Right forelimb (tissue), 1 donor: ENCODE measurements around the gene TLCD3B.
A peak's percentile ranks its signal among the peaks of the same experiment; 100 is the strongest.

Source experiments
- DNase-seq: peaks from one replicate; pipeline ENCODE4 v3.0.0-alpha.2; 2018

TLCD3B gene, protein sequence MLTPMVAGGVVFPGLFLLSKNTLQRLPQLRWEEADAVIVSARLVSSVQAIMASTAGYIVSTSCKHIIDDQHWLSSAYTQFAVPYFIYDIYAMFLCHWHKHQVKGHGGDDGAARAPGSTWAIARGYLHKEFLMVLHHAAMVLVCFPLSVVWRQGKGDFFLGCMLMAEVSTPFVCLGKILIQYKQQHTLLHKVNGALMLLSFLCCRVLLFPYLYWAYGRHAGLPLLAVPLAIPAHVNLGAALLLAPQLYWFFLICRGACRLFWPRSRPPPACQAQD

DNA sequence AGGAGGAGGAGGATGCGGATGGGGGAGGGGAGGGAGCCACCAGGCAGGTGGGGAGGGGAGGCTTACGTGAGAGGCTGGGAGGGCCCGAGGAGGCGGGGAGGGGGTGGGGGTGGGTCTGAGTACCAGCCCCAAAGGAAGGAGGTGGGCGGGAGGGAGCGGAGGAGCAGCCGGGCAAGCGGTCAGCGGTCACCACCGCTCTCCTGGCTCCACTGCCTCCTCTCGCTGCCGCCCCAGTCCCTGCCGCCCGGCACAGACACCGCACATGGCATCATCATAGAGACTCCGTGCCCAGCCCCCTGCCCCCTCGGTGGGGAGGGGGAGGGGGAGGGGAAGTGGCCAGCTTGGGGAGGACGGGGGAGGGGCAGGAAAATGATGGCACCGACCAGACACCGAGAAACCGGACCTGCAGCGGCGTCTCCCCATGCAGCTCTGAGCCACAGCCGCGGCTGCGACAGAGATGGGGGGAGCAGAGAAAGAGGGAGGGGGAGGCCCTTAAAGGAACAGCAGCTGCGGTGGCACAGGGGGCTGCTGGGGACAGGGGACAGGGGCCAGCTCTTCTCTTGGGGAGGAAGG, at the start of gene TLCD3B:
TLCD3B (minus strand) TSS at position 431 of the 573 bp plus-strand sequence. CDS start 744 bp downstream, outside the sequence.
- no peak for DNase-seq

DNA sequence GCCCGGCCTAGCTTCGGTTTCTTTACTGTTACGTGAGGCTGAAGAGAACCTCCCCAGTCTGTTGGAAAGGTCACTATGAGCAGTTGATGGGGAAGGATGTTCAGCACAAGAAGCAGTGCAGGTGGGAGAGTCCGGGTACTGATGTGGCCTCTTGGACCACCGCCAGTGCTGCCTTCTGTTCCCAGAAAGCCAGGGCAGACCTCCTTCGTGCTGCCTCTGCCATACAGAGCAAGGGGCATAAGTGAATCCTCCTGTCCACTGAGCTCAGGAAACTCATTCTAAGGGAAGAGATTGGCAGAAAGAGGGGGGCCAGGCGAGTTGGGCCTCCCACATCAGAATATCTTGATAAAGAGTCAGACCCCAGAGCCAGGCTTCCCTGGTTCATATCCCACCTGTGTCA, 48.4 kb upstream of the TLCD3B start:
- DNase-seq: no peak

GRCh38 chr16:30078744-30079143, 47.7 kb upstream of the TLCD3B start:
- no peak for DNase-seq

DNA sequence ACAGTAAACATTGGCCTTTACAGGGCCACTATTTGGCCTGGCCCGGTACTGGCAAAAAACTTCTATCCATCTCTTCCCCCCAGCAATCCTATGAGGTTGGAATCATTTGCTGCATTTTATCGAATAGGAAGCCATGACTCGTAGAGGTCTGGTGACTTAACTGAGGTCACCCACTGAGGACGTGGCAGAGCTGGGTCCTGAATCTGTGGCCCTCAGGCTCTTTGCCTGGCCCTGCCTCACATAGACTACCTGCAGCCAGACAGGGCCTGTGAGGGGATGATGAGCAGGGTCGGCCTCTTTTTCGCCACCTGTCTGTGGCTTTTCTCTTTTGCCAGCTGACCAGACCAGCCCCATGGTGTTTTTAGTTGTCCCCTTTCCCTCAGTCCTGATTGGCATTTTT, 46.6 kb upstream of the TLCD3B start:
- no peak for DNase-seq

DNA sequence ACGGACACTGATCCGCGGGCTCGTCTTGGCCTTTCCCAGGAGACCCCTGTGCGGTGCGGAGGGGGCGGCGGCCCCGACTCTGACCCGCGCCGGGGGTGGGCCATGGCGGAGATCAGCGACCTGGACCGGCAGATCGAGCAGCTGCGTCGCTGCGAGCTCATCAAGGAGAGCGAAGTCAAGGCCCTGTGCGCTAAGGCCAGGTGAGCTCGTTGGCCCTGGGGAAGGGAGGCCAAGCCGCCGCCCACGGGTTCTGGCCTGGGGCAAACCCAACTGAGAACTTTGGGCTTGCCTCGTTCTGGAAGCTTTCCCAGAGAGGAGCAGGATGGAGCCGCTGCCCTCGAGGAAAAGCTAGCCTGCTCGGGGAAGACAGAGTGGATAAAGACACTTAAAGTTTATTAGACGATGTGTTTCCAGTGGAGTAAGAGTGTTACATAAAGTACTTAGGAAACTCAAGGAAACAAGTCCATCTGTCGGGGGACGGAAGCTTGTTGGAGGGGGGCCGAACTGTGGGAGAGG, 45.3 kb upstream of the TLCD3B start:
- DNase-seq: no peak

DNA sequence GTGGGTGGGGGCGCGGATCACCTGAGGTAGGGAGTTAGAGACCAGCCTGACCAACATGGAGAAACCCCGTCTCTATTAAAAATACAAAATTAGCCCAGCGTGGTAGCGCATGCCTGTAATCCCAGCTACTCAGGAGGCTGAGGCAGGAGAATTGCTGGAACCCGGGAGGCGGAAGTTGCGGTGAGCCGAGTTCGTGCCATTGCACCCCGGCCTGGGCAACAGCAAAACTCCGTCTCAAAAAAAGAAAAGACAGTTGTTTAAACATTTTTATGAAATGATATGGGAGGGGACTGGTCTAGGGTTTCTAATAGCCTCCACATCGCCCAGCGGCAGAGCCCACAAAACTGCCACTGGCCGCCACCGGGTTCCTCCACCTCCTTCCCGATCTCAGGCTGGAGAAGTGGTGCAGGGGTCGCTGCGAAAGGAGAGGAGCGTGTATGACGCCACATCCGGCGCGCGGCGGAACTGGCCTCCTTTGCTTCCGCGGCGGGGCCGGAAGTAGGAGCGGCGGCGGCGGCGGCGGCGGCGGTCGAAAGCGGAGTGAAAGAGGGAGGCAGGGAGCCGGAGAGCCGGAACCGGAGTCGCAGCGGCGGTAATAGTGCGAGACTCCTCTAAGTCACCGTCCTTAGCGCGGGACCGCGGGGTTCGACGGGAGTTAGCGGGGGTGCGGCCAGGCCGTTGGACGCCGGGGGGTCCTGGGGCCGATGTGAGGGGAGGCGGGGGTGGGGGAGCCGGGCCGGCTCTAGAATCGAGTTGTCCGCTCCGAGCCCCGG, 44.6 kb upstream of the TLCD3B start, which contains the start of gene PPP4C:
PPP4C (plus strand) TSS at position 492 of the 773 bp plus-strand sequence. CDS start 384 bp downstream, outside the sequence.
- DNase-seq: peak; percentile 93

DNA sequence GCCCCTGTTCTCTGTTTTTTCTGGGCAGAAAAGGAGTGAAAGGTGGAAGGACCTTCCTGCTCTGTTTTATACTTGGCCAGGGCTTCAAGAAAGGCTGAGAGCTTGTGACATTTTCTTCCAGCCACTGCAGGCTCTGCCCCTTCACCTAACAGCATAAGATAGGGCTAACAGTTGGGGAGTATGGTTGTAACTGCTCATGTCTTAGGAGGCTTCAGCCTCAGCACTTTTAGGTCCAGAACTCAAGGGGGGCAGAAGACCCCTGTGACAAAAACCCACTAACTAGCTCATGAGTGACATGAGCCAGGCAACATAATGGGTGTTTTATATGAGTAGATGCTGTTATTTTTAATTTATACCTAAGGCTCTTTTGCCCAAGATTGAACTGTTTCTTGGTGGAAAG, 39.4 kb upstream of the TLCD3B start:
- no peak for DNase-seq

- no peak for DNase-seq
Observed at GRCh38 chr16:30069611-30070462, 38.8 kb upstream of the TLCD3B start.

- DNase-seq: no peak
Observed at GRCh38 chr16:30068750-30069610, 37.9 kb upstream of the TLCD3B start.

DNA sequence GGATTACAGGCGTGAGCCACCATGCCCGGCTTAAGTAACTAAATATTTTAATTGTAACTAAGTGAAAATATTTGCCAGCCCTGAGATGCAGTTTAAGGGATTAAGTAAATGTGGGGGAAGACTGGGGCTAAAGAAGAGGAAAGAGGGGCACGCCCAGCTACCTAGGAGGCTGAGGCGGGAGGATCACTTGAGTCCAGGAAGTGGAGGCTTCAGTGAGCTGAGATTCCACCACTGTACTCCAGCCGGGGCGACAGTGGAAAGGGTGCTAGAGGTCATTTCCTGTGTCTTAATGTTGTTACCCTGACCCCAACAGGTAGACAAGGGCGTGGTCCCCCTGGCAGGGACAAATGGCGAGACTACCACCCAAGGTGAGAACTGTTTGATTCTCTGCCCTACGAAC, 37.3 kb upstream of the TLCD3B start:
- no peak for DNase-seq

- no peak for DNase-seq
Observed at GRCh38 chr16:30067584-30067916, 36.5 kb upstream of the TLCD3B start.

- no peak for DNase-seq
Observed at GRCh38 chr16:30066761-30067583, 35.9 kb upstream of the TLCD3B start.

DNA sequence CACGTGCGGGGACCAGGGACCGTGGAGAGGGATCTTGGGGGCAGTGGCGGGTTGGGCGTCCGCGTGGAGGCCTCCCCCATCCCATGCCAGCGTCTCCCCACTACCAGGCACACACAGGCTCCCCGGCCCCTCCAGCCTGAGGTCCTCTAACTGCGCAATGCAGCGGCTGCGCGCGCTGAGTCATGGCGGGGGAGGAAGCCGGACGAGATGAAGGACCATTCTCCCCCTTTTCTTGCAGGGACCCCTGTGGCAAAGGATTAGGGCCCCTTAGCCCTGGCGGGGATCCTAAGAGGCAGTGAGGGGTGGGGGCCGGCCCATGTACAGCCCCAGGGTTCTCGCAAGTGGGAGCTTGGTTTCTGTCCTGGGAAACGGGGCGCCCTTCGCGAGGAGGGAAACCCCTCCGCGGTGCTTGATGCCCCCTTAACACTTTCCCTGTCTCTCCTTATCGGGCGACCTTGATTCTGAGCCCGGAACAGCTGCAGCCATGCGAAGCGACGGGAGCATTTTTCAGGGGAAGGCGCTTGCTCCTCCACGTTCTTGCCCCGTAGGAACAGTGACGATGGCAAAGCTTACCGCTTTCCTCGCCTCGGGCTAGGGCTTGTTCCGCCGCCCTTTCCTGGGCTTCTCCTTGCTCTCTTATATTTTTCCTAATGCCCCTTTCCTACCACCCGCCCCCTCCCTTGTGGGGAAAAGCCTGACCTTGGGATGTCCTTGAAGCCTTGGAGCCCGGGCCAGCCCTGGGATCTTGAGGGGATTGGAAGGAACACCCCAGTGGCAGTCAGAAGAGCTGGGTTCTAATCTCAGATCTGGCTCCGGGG, 35.1 kb upstream of the TLCD3B start:
- no peak for DNase-seq

DNA sequence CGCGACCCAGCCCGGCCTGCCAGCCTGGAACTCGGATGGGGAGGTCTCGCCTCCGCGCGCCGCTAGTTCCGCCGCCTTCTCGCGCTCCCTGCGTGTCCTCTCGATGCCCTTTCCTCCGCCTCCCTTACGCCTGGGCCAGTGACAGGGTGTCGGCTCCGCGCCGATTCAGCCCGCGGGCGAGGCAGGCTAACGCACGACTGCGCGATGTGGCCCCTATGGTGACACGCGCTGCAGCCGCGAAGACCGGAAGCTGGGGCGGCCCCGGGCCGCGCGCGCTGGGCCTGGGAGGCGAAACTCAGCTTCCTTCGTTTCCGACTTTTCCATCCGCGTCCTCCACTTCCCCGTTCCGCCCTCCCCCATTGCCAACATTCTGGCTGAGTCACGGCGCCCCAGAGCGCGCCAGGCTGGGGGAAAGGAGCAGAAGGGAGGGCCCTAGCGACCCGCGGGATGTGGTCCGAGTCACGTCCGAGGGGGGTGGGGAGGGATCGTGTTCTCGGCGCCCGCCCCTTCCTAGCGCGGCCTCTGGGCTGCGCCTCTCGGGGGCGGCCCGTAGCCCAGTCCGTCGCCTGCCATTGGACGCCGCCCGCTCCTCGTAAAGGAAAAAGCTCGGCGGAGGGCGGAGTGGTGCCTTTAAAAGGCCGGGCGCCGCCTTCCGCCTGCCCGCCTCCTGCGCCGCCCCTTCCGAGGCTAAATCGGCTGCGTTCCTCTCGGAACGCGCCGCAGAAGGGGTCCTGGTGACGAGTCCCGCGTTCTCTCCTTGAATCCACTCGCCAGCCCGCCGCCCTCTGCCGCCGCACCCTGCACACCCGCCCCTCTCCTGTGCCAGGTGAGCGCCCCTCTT, 34.3 kb upstream of the TLCD3B start, which contains the start of gene ALDOA:
ALDOA (plus strand) TSS at position 659 of the 841 bp plus-strand sequence. CDS start 1,138 bp downstream, outside the sequence.
- DNase-seq: peak; percentile 99

GRCh38 chr16:30064729-30065101, 33.6 kb upstream of the TLCD3B start:
- DNase-seq: no peak

DNA sequence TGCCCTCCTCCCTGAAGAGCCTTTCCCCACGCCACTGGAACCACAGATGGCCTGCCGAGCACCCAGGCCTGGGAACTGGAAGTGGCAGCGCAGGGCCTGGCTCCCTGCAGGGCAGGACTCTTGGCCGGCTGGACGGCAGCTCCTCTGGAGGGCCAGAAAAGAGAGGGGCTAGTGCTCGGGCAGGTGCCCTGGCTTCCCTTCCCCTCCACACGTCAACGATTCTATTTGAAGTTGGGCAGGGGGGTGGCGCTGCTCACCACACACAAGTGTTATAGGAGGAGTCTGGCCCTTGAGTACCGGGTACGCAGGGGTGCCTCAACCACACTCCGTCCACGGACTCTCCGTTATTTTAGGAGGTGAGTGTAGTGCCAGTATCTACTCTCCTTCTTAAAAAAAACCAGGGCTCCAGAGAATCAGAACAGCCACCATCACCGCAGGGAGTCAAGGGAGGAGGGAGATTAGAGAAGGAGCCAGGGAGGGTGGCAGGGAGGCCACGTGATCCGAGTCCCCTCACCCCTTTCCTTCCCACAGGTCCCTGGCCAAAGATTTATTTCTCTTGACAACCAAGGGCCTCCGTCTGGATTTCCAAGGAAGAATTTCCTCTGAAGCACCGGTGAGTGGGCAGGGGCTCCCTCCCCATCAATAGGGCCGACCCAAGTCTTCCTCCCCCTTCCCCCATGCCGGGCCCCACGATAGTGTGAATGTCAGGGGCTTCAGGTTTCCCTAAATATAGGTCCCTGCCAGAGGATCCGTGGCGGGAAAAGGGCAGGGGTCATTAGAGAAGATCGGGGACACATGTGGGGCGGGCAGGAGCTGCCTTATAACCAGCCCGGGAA, 33.0 kb upstream of the TLCD3B start:
- DNase-seq: peak; percentile 73

DNA sequence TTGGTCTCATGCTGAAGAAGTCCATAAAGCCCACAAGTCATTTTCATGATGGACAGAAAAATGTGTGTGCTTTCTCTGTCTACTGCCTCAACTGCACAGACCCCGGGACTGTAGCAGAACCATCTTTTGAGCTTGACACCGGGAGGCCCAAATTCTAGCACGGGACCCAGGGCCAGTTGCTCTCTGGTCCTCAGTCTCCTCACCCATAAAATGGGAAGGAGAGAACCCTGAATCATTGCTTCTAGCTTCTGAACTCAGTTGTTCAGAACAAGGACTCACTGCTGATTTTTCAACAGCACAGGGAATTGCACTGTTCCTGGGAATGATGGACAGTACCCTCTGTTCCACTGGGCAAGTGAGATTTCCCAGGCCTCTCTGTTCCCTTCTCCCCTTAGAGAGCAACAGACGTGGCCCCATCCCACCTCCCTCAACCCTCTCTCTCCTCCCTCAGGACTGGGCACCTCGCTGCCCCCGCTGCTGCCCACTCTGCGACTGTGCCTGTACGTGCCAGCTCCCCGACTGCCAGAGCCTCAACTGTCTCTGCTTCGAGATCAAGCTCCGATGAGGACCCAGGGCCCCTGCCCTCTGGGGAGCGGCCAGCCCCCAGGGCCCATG, 32.3 kb upstream of the TLCD3B start:
- no peak for DNase-seq
